H9 (cell line): ENCODE measurements around the gene ALX4. TPM values are rescaled to one million over a fixed set of nuclear protein-coding genes. Genes with fewer than 3 reads are reported as not detected.
A peak's percentile ranks its signal among the peaks of the same experiment; 100 is the strongest.

Source experiments
- DNase-seq: peaks from one replicate; pipeline ENCODE4 v3.0.0-alpha.2; 2017
- H2AFZ ChIP-seq: one replicate; pipeline ENCODE4 v1.6.1; 2013; ENCODE audit warnings: mild to moderate bottlenecking, low read length, control low read depth, moderate library complexity
- H2AK5ac ChIP-seq: 2 replicates; pipeline ENCODE4 v1.6.1; 2013; ENCODE audit warnings: low read length, control low read depth, mixed read lengths; ENCODE audit not compliant: insufficient read length
- H2BK120ac ChIP-seq: one replicate; pipeline ENCODE4 v1.6.1; 2013; ENCODE audit warnings: low read depth, mild to moderate bottlenecking, low read length, control low read depth, inconsistent platforms; ENCODE audit not compliant: poor library complexity, severe bottlenecking
- H2BK12ac ChIP-seq: 2 replicates; pipeline ENCODE4 v1.6.1; 2013; ENCODE audit warnings: low read length, control low read depth, mixed read lengths, low read depth; ENCODE audit not compliant: insufficient read length
- H2BK15ac ChIP-seq: 2 replicates; pipeline ENCODE4 v1.6.1; 2013; ENCODE audit warnings: low read depth, low read length, control low read depth
- H2BK20ac ChIP-seq: one replicate; pipeline ENCODE4 v1.6.1; 2013; ENCODE audit warnings: low read depth, mild to moderate bottlenecking, low read length, control low read depth, inconsistent platforms; ENCODE audit not compliant: poor library complexity, severe bottlenecking
- H2BK5ac ChIP-seq: 2 replicates; pipeline ENCODE4 v1.6.1; 2013; ENCODE audit warnings: low read length, control low read depth, mixed read lengths; ENCODE audit not compliant: insufficient read length
- H3K14ac ChIP-seq: 2 replicates; pipeline ENCODE4 v1.6.1; 2013; ENCODE audit warnings: low read length, control low read depth; ENCODE audit not compliant: insufficient read depth
- H3K18ac ChIP-seq: 2 replicates; pipeline ENCODE4 v1.6.1; 2013; ENCODE audit warnings: low read depth, mild to moderate bottlenecking, mixed read lengths, low read length, control low read depth; ENCODE audit not compliant: insufficient read length
- H3K23ac ChIP-seq: 2 replicates; pipeline ENCODE4 v1.6.1; 2013; ENCODE audit warnings: low read length, control low read depth, mixed read lengths, low read depth; ENCODE audit not compliant: insufficient read length
- H3K23me2 ChIP-seq: 2 replicates; pipeline ENCODE4 v1.6.1; 2013; ENCODE audit warnings: low read depth, mild to moderate bottlenecking, mixed read lengths, low read length, control low read depth; ENCODE audit not compliant: insufficient read length, poor library complexity, severe bottlenecking
- H3K27ac ChIP-seq: 2 replicates; pipeline ENCODE4 v1.5.1; 2013; ENCODE audit warnings: low read length, control low read depth, mixed read lengths, low read depth; ENCODE audit not compliant: insufficient read length
- H3K27me3 ChIP-seq: 2 replicates; pipeline ENCODE4 v1.6.1; 2013; ENCODE audit warnings: low read length, control low read depth, inconsistent platforms; ENCODE audit not compliant: insufficient read depth
- H3K4ac ChIP-seq: 2 replicates; pipeline ENCODE4 v1.6.1; 2013; ENCODE audit warnings: low read depth, mild to moderate bottlenecking, control low read depth, inconsistent platforms, low read length, moderate library complexity
- H3K4me1 ChIP-seq: 2 replicates; pipeline ENCODE4 v1.6.1; 2013; ENCODE audit warnings: low read length, control low read depth, inconsistent platforms; ENCODE audit not compliant: insufficient read depth
- H3K4me2 ChIP-seq: 2 replicates; pipeline ENCODE4 v1.6.1; 2013; ENCODE audit warnings: low read length, control low read depth, mixed read lengths; ENCODE audit not compliant: insufficient read length, insufficient read depth
- H3K56ac ChIP-seq: 2 replicates; pipeline ENCODE4 v1.6.1; 2013; ENCODE audit warnings: low read depth, mild to moderate bottlenecking, mixed read lengths, low read length, control low read depth; ENCODE audit not compliant: insufficient read length
- H3K79me1 ChIP-seq: 2 replicates; pipeline ENCODE4 v1.6.1; 2013; ENCODE audit warnings: low read depth, mild to moderate bottlenecking, moderate library complexity, low read length, control low read depth, inconsistent platforms; ENCODE audit not compliant: insufficient read depth, poor library complexity, severe bottlenecking
- H3K79me2 ChIP-seq: 2 replicates; pipeline ENCODE4 v1.6.1; 2013; ENCODE audit warnings: low read length, control low read depth, inconsistent platforms; ENCODE audit not compliant: insufficient read depth
- H3K9ac ChIP-seq: 2 replicates; pipeline ENCODE4 v1.6.1; 2013; ENCODE audit warnings: low read length, control low read depth, mixed read lengths; ENCODE audit not compliant: insufficient read length; ENCODE audit errors: extremely low read depth
- H3K9me3 ChIP-seq: one replicate; pipeline ENCODE4 v1.6.1; 2013; ENCODE audit warnings: low read depth, low read length, inconsistent platforms; ENCODE audit not compliant: control insufficient read depth
- H3T11ph ChIP-seq: one replicate; pipeline ENCODE4 v1.6.1; 2013; ENCODE audit warnings: mild to moderate bottlenecking, low read length, control low read depth, inconsistent platforms
- H4K20me1 ChIP-seq: one replicate; pipeline ENCODE4 v1.6.1; 2013; ENCODE audit not compliant: control insufficient read depth, insufficient read length, insufficient read depth
- H4K5ac ChIP-seq: 2 replicates; pipeline ENCODE4 v1.6.1; 2013; ENCODE audit warnings: low read depth, mild to moderate bottlenecking, mixed read lengths, low read length, control low read depth; ENCODE audit not compliant: insufficient read length
- H4K8ac ChIP-seq: replicated peaks from 2 replicates; pipeline ENCODE4 v1.6.1; 2013; ENCODE audit warnings: low read length, control low read depth, mixed read lengths, low read depth; ENCODE audit not compliant: insufficient read length
- H4K91ac ChIP-seq: 2 replicates; pipeline ENCODE4 v1.6.1; 2013; ENCODE audit warnings: low read depth, mild to moderate bottlenecking, moderate library complexity, mixed read lengths, low read length, control low read depth; ENCODE audit not compliant: insufficient read length
- H3K27ac Mint-ChIP-seq, 3 experiments: 2 replicates in 2 of 3; 3 replicates in 1 of 3; pipeline ENCODE4 v1.8.0; 2020 to 2021; ENCODE audit warnings: mixed read lengths in 3 of 3, mild to moderate bottlenecking in 1 of 3, moderate library complexity in 1 of 3
- H3K27me3 Mint-ChIP-seq: 2 replicates; pipeline ENCODE4 v1.8.0; 2021; ENCODE audit warnings: low read depth, mild to moderate bottlenecking, moderate library complexity, mixed read lengths
- H3K36me3 Mint-ChIP-seq, 3 experiments: 2 replicates in 2 of 3; 3 replicates in 1 of 3; pipeline ENCODE4 v1.8.0; 2020 to 2021; ENCODE audit warnings: low read depth in 3 of 3, mixed read lengths in 3 of 3; ENCODE audit not compliant: insufficient read depth in 1 of 3
- H3K4me1 Mint-ChIP-seq, 2 experiments: 2 replicates each; pipeline ENCODE4 v1.8.0; 2020; ENCODE audit warnings: mixed read lengths in 2 of 2
- H3K4me3 Mint-ChIP-seq, 2 experiments: 2 replicates in 1 of 2; 3 replicates in 1 of 2; pipeline ENCODE4 v1.8.0; 2020 to 2021; ENCODE audit warnings: mild to moderate bottlenecking in 2 of 2, mixed read lengths in 2 of 2, moderate library complexity in 1 of 2
- H3K9me3 Mint-ChIP-seq, 2 experiments: 2 replicates in 1 of 2; 3 replicates in 1 of 2; pipeline ENCODE4 v1.8.0; 2020; ENCODE audit warnings: mild to moderate bottlenecking in 2 of 2, mixed read lengths in 2 of 2, moderate library complexity in 1 of 2
- CTCF ChIP-seq: fragments of 200-600 bp; sonication (generic); conservative IDR thresholded peaks from 3 replicates; pipeline ENCODE4 v1.8.0; 2021; ENCODE audit warnings: antibody characterized with exemption, mild to moderate bottlenecking
- WGBS: extraction: QIAGEN DNeasy Blood & Tissue Kit; methylation state at CpG from one replicate; pipeline ENCODE4 v1.1.7; 2013; ENCODE audit warnings: missing lambda C conversion rate, low lambda C conversion rate, mixed read lengths; ENCODE audit not compliant: insufficient read length; ENCODE audit errors: extremely low coverage; 5-methylcytosine and 5-hydroxymethylcytosine counted together
- total RNA-seq: library from RNA; stranded (reverse); gene quantifications from 2 replicates; pipeline ENCODE4 v1.2.1, GENCODE V29; 2021

The ALX4 gene
- total RNA-seq, 1 experiment from 2014 or later = not detected

GRCh38 chr11:44241851-44242250 lies 68.1 kb downstream of the ALX4 start:
- Histone ChIP-seq H3K9ac (no peak overlapping the region), H2AK5ac (no peak overlapping the region), H2BK120ac (no peak overlapping the region), H2BK15ac (no peak overlapping the region), H2BK20ac (no peak overlapping the region), H2AFZ (no peak overlapping the region), H3K79me1 (no peaks in the 10 kb centered on the region), H2BK5ac (no peak overlapping the region), H3K4me2 (no peak overlapping the region), H3K27ac (no peak overlapping the region), H3K23ac (no peak overlapping the region), H3K18ac (no peak overlapping the region), H4K20me1 (no peaks in the 10 kb centered on the region), H4K5ac (no peak overlapping the region), H3K23me2 (no peaks in the 10 kb centered on the region), H2BK12ac (peak overlapping the region; percentile 10), H3K9me3 (no peaks in the 10 kb centered on the region), H3K4me1 (peaks cover 13% of the 10 kb centered on the region; the same call in 1 of the 2 replicates), H3K79me2 (no peaks in the 10 kb centered on the region), H3T11ph (no peak overlapping the region), H3K14ac (no peak overlapping the region), H4K8ac (no peak overlapping the region), H3K27me3 (no peaks in the 10 kb centered on the region), H3K4ac (no peak overlapping the region), H4K91ac (no peak overlapping the region), H3K56ac (no peak overlapping the region)
- Mint-ChIP-seq H3K27ac (peak overlapping the region in 1 of 3 experiments; percentile 82; a peak in 1 of 7 replicates), H3K4me3 (no peak overlapping the region), H3K9me3 (no peaks in the 10 kb centered on the region), H3K4me1 (peaks cover 42 to 45% of the 10 kb centered on the region in 2 experiments), H3K36me3 (peaks cover 16 to 31% (median 20%) of the 10 kb centered on the region in 3 experiments; a peak in 6 of 7 replicates), H3K27me3 (no peaks in the 10 kb centered on the region)
- DNase-seq = no peak
- TF ChIP-seq CTCF = no peak
- WGBS = no CpG with 5 or more reads among the region's 6 CpGs
